NB4 (cell line): ENCODE measurements around the gene KLK11.

ENCODE experiments used
- DNase-seq: peaks from one replicate; pipeline ENCODE4 v3.0.0; 2010; ENCODE audit warnings: low read depth
- H3K4me3 ChIP-seq: one replicate; pipeline ENCODE4 v1.5.1; 2011; ENCODE audit warnings: mild to moderate bottlenecking, low read depth, low read length, moderate library complexity
- CTCF ChIP-seq: IDR thresholded peaks from one replicate; pipeline ENCODE4 v1.5.1; 2012; ENCODE audit warnings: low read depth, low read length
- MAX ChIP-seq: IDR thresholded peaks from 2 replicates; pipeline ENCODE4 v1.6.1; 2011; ENCODE audit warnings: low read depth, low read length
- MYC ChIP-seq: IDR thresholded peaks from 2 replicates; pipeline ENCODE4 v1.6.1; 2011; ENCODE audit warnings: low read depth, low read length
- POLR2A ChIP-seq: IDR thresholded peaks from 2 replicates; pipeline ENCODE4 v1.6.1; 2011; ENCODE audit warnings: mild to moderate bottlenecking; ENCODE audit not compliant: insufficient read length; ENCODE audit errors: extremely low read depth

Gene KLK11

GRCh38 chr19:50977626-50978025, 48.8 kb downstream of the KLK11 start:
- no peak for DNase-seq
- TF ChIP-seq MYC (no peak), MAX (no peak), CTCF (no peak), POLR2A (no peak)
- H3K4me3 ChIP-seq: no peak overlapping the region

- no peak for TF ChIP-seq CTCF
- no peak for TF ChIP-seq POLR2A
- TF ChIP-seq MAX: no peak
- TF ChIP-seq MYC: no peak
- DNase-seq: no peak
- no peak overlapping the region for H3K4me3 ChIP-seq
These were observed 50.6 kb downstream of the KLK11 start for GRCh38 chr19:50975766-50976165.

GRCh38 chr19:50974702-50975556, 51.5 kb downstream of the KLK11 start:
- no peak overlapping the region for H3K4me3 ChIP-seq
- TF ChIP-seq MYC (no peak), CTCF (no peak), POLR2A (no peak), MAX (no peak)
- DNase-seq: no peak

- DNase-seq: no peak
- no peak overlapping the region for H3K4me3 ChIP-seq
- TF ChIP-seq MYC: no peak
- no peak for TF ChIP-seq POLR2A
- no peak for TF ChIP-seq MAX
- TF ChIP-seq CTCF: no peak
These were observed 53.5 kb downstream of the KLK11 start for GRCh38 chr19:50972795-50973376.
